ENCODE results near the gene SCTR.

SCTR gene

DNA sequence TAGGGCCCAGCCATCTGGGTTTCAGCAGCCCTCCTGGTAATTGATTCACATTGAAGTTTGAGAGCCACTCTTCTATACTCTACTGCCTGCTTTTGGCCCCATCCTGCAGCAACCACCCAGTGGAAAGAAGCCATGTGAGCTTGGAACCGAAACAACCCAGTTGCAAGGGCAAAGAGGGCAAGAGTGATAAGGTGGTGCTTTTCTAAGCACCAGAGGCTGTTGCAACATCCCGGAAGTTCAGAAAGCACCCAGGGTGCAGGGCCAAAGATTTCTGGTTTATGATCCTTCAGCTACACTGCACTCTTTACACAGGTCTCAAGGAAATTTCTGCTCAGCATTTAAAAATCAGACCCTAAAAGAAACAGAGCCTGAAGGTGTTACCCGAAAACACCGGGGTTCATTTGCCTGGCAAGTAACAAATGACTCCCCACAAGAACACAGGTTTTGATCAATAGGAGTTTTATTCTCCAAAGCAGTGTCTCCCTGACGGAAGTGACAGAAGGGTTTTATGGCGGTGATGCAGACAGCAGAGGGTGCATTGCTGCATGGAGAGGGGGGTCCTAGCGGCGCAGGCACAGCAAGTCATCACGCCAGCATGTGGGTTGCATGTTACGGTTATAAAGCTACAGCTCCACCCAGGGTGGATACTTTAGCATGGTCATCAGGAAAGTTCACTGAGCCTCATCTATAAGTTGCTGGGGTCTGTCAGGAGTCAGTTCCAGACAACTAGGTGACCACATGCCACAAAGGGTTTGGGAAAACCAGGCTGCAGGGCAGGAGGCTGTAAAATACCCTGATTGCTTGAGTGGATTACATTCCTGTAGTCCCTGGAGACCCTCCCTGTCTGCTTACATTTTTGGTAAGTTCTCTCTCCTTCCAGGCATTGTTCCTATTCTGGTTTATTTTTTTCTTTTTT lies 121.4 kb downstream of the SCTR start:
- TF ChIP-seq, protein P1, sequence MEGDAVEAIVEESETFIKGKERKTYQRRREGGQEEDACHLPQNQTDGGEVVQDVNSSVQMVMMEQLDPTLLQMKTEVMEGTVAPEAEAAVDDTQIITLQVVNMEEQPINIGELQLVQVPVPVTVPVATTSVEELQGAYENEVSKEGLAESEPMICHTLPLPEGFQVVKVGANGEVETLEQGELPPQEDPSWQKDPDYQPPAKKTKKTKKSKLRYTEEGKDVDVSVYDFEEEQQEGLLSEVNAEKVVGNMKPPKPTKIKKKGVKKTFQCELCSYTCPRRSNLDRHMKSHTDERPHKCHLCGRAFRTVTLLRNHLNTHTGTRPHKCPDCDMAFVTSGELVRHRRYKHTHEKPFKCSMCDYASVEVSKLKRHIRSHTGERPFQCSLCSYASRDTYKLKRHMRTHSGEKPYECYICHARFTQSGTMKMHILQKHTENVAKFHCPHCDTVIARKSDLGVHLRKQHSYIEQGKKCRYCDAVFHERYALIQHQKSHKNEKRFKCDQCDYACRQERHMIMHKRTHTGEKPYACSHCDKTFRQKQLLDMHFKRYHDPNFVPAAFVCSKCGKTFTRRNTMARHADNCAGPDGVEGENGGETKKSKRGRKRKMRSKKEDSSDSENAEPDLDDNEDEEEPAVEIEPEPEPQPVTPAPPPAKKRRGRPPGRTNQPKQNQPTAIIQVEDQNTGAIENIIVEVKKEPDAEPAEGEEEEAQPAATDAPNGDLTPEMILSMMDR (IDR thresholded peaks at IDR 0.05; ENCODE audit: insufficient read depth, low read length, poor library complexity, severe bottlenecking) = no peak
- H3K4me3 ChIP-seq (replicated peaks; ENCODE audit: low read depth, low read length) = no peak overlapping the region
- no peaks in the 10 kb centered on the region for H3K27me3 ChIP-seq (replicated peaks; ENCODE audit: control insufficient read depth, insufficient read depth, low read length)
- no peak for DNase-seq (ENCODE audit: extremely low read depth, insufficient read length)
- H3K36me3 ChIP-seq (ENCODE audit: control insufficient read depth, insufficient read depth, low read length) = no peaks in the 10 kb centered on the region

DNA sequence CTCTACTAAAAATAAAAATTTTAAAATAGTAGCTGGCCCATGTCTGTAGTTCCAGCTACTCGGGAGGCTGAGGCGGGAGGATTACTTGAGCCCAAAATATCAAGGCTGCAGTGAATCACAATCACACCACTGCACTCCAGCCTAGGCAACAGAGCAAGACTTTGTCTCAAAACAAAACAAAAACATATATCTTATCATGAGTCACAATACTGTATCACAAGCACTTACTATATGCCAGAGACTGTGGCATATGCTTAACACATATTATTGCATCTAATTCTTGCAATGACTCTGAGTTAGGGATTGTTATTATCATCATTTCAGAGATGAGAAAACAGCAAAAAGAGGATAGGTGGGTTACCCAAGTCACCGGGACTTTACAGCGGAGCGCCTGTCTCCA lies 122.2 kb downstream of the SCTR start:
- no peaks in the 10 kb centered on the region for H3K27me3 ChIP-seq (replicated peaks; ENCODE audit: control insufficient read depth, insufficient read depth, low read length)
- TF ChIP-seq, protein P1 (IDR thresholded peaks at IDR 0.05; ENCODE audit: insufficient read depth, low read length, poor library complexity, severe bottlenecking) = no peak
- no peaks in the 10 kb centered on the region for H3K36me3 ChIP-seq (ENCODE audit: control insufficient read depth, insufficient read depth, low read length)
- no peak overlapping the region for H3K4me3 ChIP-seq (replicated peaks; ENCODE audit: low read depth, low read length)
- DNase-seq (ENCODE audit: extremely low read depth, insufficient read length) = no peak

DNA sequence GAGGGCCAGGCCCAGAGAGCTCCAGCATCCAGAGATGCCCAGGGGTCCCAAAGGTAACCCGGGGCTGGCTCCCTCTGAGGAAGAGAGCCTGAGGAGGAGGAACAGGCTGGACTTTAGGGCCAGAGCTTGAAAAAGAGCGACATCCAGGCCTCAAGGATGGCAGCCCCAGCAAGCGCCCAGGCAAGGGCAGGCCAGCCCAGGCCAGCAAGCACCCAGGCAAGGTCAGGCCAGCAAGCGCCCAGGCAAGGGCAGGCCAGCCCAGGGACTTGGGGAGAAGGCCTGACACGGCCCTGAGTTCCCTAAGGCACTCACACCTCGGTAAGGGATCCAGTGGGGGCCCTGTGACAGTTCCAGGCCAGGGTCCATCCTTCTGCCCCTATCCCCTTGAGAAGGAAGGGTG lies 127.1 kb downstream of the SCTR start:
- Histone ChIP-seq H3K4me3 (replicated peaks; ENCODE audit: low read depth, low read length) (no peak overlapping the region), H3K27me3 (replicated peaks; ENCODE audit: control insufficient read depth, insufficient read depth, low read length) (no peaks in the 10 kb centered on the region), H3K36me3 (ENCODE audit: control insufficient read depth, insufficient read depth, low read length) (no peaks in the 10 kb centered on the region)
- TF ChIP-seq, protein P1 (IDR thresholded peaks at IDR 0.05; ENCODE audit: insufficient read depth, low read length, poor library complexity, severe bottlenecking) = no peak
- no peak for DNase-seq (ENCODE audit: extremely low read depth, insufficient read length)

DNA sequence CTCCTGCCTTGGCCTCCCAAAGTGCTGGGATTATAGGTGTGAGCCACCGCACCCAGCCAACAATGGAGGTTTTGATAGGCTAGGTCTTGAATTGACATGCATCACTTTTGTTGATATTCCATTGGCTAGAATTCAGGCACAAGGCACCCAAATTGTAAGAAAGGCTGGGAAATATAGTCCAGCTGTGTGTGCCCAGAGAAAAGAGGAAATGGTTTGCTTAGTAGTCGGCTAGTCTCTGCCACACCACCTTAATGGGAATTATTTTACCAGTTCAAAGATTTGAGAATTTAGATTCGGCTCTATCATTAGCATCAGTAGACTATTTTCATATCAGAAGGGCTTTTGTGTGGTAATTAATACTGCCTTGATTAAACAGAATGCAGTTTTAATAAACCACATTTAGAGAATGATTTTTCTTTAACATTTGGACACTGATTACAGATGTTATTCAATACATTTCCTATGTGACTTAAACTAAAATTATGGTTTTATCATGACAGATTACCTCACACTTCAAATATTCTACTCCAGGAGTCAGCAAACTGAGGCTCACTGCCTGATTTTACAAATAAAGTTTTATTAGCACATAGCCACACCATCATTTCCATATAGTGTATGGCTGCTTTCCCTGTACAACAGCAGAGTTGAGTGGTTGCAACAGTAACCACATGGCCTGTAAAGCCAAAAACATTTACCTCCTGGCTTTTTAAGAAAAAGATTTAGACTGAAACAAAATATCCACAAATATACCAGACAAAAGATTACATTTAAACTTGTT lies 130.1 kb downstream of the SCTR start:
- no peaks in the 10 kb centered on the region for H3K27me3 ChIP-seq (replicated peaks; ENCODE audit: control insufficient read depth, insufficient read depth, low read length)
- no peaks in the 10 kb centered on the region for H3K36me3 ChIP-seq (ENCODE audit: control insufficient read depth, insufficient read depth, low read length)
- TF ChIP-seq, protein P1 (IDR thresholded peaks at IDR 0.05; ENCODE audit: insufficient read depth, low read length, poor library complexity, severe bottlenecking) = no peak
- no peak overlapping the region for H3K4me3 ChIP-seq (replicated peaks; ENCODE audit: low read depth, low read length)
- no peak for DNase-seq (ENCODE audit: extremely low read depth, insufficient read length)
